ENCODE results near the gene GSTM5. TPM values are rescaled to one million over a fixed set of nuclear protein-coding genes. Genes with fewer than 3 reads are reported as not detected.
"Not testable (repeated sequence)": the region's sequence is repeated elsewhere in the genome, so short reads cannot be mapped to it uniquely, and the experiment has no call there.

Gene GSTM5
- total RNA-seq, 3 donors from 2014 or later = 0.05 TPM; not detected in 2

DNA sequence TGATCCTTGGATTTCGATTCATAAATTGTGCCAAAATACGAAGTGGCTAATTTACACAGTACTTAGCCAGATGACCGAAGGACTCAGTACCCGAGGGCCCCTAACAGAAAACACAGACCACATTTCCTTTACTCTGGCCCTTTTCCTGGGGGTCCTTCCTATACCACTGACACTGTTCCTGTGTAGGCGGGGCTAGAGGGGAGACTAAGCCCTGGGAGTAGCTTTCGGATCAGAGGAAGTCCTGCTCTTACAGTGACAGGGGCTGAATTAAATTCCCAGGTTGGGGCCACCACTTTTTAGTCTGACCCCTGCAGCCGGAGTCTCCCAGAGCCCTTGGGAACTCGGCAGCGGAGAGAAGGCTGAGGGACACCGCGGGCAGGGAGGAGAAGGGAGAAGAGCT is 24.9 kb upstream of the GSTM5 start:
- not testable (repeated sequence) for H3K27me3 Mint-ChIP-seq (ENCODE audit: low read depth); H3K9me3 Mint-ChIP-seq; H3K4me1 Mint-ChIP-seq (ENCODE audit: low read depth); H3K36me3 Mint-ChIP-seq (ENCODE audit: insufficient read depth); DNase-seq
- peak overlapping the region; percentile 83 for H3K4me3 Mint-ChIP-seq
- peak in 1 of 2 donors; percentile 6 for ATAC-seq

GRCh38 chr1:109687641-109688499 is 24.2 kb upstream of the GSTM5 start, which contains the start of gene GSTM1:
TSS of gene GSTM1 (plus strand) at chr1:109687817. CDS start at chr1:109687874, 57 bp downstream.
- peak within 1 kb of the TSS; percentile 83 for H3K4me3 Mint-ChIP-seq
- DNase-seq = peak; percentile 80
- H3K9me3 Mint-ChIP-seq = peaks cover 4% of the 10 kb centered on the region
- H3K27me3 Mint-ChIP-seq (ENCODE audit: low read depth) = no peaks in the 10 kb centered on the region
- peaks cover 2% of the 10 kb centered on the region for H3K36me3 Mint-ChIP-seq (ENCODE audit: insufficient read depth)
- ATAC-seq = peak in 1 of 2 donors; percentile 99
- H3K4me1 Mint-ChIP-seq (ENCODE audit: low read depth) = peaks cover 5% of the 10 kb centered on the region

GRCh38 chr1:109689844-109690405 is 22.1 kb upstream of the GSTM5 start:
- ATAC-seq (no peak), DNase-seq (no peak)
- Mint-ChIP-seq H3K4me3 (no peak overlapping the region), H3K27me3 (ENCODE audit: low read depth) (no peaks in the 10 kb centered on the region), H3K4me1 (ENCODE audit: low read depth) (peaks cover 5% of the 10 kb centered on the region), H3K36me3 (ENCODE audit: insufficient read depth) (peaks cover 2% of the 10 kb centered on the region), H3K9me3 (peaks cover 2% of the 10 kb centered on the region)

DNA sequence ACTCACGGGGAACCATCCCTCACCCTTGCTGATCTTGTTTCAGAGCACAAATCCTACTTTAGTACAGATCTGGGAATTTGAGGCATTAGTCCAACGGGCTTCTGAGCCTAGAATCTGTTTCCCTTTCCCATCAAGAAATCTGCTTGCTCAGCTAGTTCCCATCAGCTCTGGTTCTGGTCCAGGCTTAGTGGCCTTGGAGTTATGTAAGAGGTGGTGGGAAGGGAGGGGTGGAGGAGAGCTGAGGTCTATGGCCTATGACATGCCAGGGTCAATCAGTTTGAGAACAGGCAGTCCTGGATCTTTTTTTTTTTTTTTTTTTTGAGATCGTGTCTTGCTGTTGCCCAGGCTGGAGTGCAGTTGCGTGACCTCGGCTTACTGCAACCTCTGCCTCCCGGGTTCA is 20.3 kb upstream of the GSTM5 start:
- Mint-ChIP-seq H3K27me3 (ENCODE audit: low read depth) (no peaks in the 10 kb centered on the region), H3K4me1 (ENCODE audit: low read depth) (peaks cover 5% of the 10 kb centered on the region), H3K9me3 (no peaks in the 10 kb centered on the region), H3K36me3 (ENCODE audit: insufficient read depth) (peaks cover 2% of the 10 kb centered on the region), H3K4me3 (no peak overlapping the region)
- ATAC-seq (no peak), DNase-seq (no peak)

DNA sequence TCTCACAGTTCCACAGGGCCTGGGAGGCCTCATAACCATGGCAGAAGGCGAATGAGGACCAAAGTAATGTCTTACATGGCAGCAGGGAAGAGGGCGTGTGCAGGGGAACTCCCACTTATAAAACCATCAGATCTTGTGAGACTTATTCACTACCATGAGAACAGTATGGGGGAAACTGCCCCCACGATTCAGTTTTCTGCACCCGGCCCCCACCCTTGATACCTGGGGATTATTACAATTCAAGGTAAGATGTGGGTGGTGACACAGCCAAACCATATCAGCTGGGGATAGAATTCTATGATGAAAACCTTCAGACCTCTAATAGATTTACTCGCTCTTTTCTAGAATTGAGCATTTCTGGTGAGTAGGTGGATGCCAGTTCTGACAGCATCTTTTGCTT is 17.7 kb upstream of the GSTM5 start:
- H3K27me3 Mint-ChIP-seq (ENCODE audit: low read depth); H3K9me3 Mint-ChIP-seq; H3K36me3 Mint-ChIP-seq (ENCODE audit: insufficient read depth); H3K4me3 Mint-ChIP-seq; DNase-seq; ATAC-seq; H3K4me1 Mint-ChIP-seq (ENCODE audit: low read depth): not testable (repeated sequence)

GRCh38 chr1:109695138-109695537 is 16.9 kb upstream of the GSTM5 start:
- H3K9me3 Mint-ChIP-seq; DNase-seq; H3K27me3 Mint-ChIP-seq (ENCODE audit: low read depth); H3K36me3 Mint-ChIP-seq (ENCODE audit: insufficient read depth); H3K4me3 Mint-ChIP-seq; H3K4me1 Mint-ChIP-seq (ENCODE audit: low read depth); ATAC-seq: not testable (repeated sequence)

GRCh38 chr1:109697066-109697465 is 15.0 kb upstream of the GSTM5 start:
- Mint-ChIP-seq H3K9me3 (no peaks in the 10 kb centered on the region), H3K36me3 (ENCODE audit: insufficient read depth) (no peaks in the 10 kb centered on the region), H3K27me3 (ENCODE audit: low read depth) (no peaks in the 10 kb centered on the region), H3K4me1 (ENCODE audit: low read depth) (no peaks in the 10 kb centered on the region), H3K4me3 (no peak overlapping the region)
- DNase-seq = no peak
- ATAC-seq = no peak

DNA sequence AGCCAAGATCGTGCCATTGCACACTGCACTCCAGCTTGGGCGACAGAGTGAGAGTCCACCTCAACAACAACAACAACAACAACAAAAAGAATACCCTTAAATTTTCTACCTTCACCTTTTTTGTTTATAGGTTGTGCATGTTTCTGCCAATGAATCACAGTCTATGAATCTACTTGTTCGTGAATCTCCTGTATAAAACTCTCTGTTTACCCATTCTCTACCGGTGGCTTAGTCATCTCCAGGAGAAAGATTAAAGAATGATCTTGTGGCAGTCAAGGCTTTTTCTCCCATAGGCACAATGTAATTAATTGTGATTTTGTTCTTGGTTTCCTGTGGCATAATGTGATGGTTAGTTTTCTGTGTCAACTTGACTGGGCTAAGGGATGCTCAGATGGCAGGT is 14.2 kb upstream of the GSTM5 start:
- H3K4me1 Mint-ChIP-seq (ENCODE audit: low read depth); H3K27me3 Mint-ChIP-seq (ENCODE audit: low read depth); DNase-seq; H3K9me3 Mint-ChIP-seq; H3K36me3 Mint-ChIP-seq (ENCODE audit: insufficient read depth); H3K4me3 Mint-ChIP-seq; ATAC-seq: not testable (repeated sequence)

DNA sequence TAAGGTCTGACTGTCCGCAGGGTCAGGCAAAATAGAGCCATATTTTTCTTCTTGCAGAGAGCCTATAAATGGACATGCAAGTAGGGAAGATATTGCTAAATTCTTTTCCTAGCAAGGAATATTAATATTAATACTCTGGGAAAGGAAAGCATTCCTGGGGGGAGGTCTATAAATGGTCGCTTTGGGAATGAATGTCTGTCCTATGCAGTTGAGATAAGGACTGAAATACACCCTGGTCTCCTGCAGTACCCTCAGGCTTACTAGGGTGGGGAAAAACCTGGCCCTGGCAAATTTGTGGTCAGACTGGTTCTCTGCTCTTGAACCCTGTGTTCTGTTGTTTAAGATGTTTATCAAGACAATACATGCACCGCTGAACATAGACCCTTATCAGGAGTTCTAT is 9.1 kb upstream of the GSTM5 start:
- H3K4me3 Mint-ChIP-seq; H3K27me3 Mint-ChIP-seq (ENCODE audit: low read depth); H3K36me3 Mint-ChIP-seq (ENCODE audit: insufficient read depth); ATAC-seq; H3K4me1 Mint-ChIP-seq (ENCODE audit: low read depth); H3K9me3 Mint-ChIP-seq; DNase-seq: not testable (repeated sequence)

GRCh38 chr1:109704173-109704572 is 7.9 kb upstream of the GSTM5 start:
- Mint-ChIP-seq H3K4me1 (ENCODE audit: low read depth) (no peaks in the 10 kb centered on the region), H3K27me3 (ENCODE audit: low read depth) (no peaks in the 10 kb centered on the region), H3K36me3 (ENCODE audit: insufficient read depth) (peaks cover 11% of the 10 kb centered on the region), H3K9me3 (peaks cover 17% of the 10 kb centered on the region), H3K4me3 (no peak overlapping the region)
- no peak for DNase-seq
- no peak for ATAC-seq

DNA sequence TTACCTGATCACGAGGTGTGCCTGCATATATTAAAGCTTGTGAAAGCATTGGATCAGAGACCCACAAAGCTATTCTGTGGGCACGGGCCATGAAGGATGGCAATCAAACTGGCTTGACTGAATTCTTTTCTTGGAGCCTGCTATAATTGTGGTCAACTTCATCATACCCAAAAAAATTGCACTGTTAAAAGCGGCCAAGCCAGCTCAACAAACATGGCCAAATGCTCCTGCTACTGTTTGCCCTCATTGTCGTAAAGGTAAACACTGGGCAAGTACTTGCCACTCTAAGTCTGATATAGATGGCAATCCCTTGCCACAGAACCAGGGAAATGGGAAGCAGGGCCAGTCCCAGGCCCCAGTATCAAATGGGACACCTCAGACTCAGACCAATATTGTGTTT is 6.6 kb upstream of the GSTM5 start:
- DNase-seq (no peak), ATAC-seq (no peak)
- Mint-ChIP-seq H3K27me3 (ENCODE audit: low read depth) (no peaks in the 10 kb centered on the region), H3K4me3 (no peak overlapping the region), H3K9me3 (peaks cover 21% of the 10 kb centered on the region), H3K36me3 (ENCODE audit: insufficient read depth) (peaks cover 14% of the 10 kb centered on the region), H3K4me1 (ENCODE audit: low read depth) (no peaks in the 10 kb centered on the region)

- not testable (repeated sequence) for H3K4me1 Mint-ChIP-seq (ENCODE audit: low read depth); H3K4me3 Mint-ChIP-seq; DNase-seq; ATAC-seq
- H3K9me3 Mint-ChIP-seq = peaks cover 17% of the 10 kb centered on the region
- peaks cover 17% of the 10 kb centered on the region for H3K27me3 Mint-ChIP-seq (ENCODE audit: low read depth)
- peaks cover 14% of the 10 kb centered on the region for H3K36me3 Mint-ChIP-seq (ENCODE audit: insufficient read depth)
Observed at GRCh38 chr1:109708949-109709348, 3.1 kb upstream of the GSTM5 start.

- H3K4me3 Mint-ChIP-seq; DNase-seq; H3K4me1 Mint-ChIP-seq (ENCODE audit: low read depth); ATAC-seq: not testable (repeated sequence)
- H3K36me3 Mint-ChIP-seq (ENCODE audit: insufficient read depth) = peaks cover 11% of the 10 kb centered on the region
- peaks cover 17% of the 10 kb centered on the region for H3K9me3 Mint-ChIP-seq
- peaks cover 22% of the 10 kb centered on the region for H3K27me3 Mint-ChIP-seq (ENCODE audit: low read depth)
Observed at GRCh38 chr1:109709822-109710221, 2.2 kb upstream of the GSTM5 start.

- Mint-ChIP-seq H3K4me1 (ENCODE audit: low read depth) (no peaks in the 10 kb centered on the region), H3K9me3 (peaks cover 17% of the 10 kb centered on the region), H3K4me3 (no peak overlapping the region), H3K27me3 (ENCODE audit: low read depth) (peaks cover 27% of the 10 kb centered on the region), H3K36me3 (ENCODE audit: insufficient read depth) (peaks cover 8% of the 10 kb centered on the region)
- no peak for DNase-seq
- no peak for ATAC-seq
Observed at GRCh38 chr1:109712321-109712864, 342 bp downstream of the GSTM5 start.

DNA sequence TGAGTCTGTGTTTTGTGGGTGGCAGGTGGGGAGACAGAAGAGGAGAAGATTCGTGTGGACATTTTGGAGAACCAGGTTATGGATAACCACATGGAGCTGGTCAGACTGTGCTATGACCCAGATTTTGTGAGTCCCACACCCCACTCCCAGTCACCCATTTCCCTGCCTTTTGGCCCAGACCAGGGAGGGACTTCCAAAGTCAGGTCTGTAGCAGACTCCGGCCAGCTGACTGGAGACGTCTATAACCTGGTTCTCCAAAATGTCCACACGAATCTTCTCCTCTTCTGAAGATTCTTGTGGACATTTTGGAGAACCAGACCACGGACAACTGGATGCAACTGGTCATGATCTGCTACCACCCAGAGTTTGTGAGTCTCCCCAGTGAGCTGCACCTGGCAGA is 1.6 kb downstream of the GSTM5 start:
- DNase-seq (no peak), ATAC-seq (no peak)
- H3K4me1 Mint-ChIP-seq (ENCODE audit: low read depth) = no peaks in the 10 kb centered on the region
- peaks cover 29% of the 10 kb centered on the region for H3K27me3 Mint-ChIP-seq (ENCODE audit: low read depth)
- peaks cover 5% of the 10 kb centered on the region for H3K36me3 Mint-ChIP-seq (ENCODE audit: insufficient read depth)
- H3K9me3 Mint-ChIP-seq = peaks cover 10% of the 10 kb centered on the region
- no peak overlapping the region for H3K4me3 Mint-ChIP-seq
